Gastrocnemius medialis (tissue), 4 donors: ENCODE measurements around the gene CCR5. TPM values are rescaled to one million over a fixed set of nuclear protein-coding genes. Genes with fewer than 3 reads are reported as not detected.

ENCODE experiments used
- ATAC-seq, 2 donors: fragments of 150-250 bp; one replicate each; pipeline ENCODE4 v1.9.1; 2016
- DNase-seq, 2 donors: peaks; one replicate each; pipeline ENCODE4 v3.0.0-alpha.2; 2019
- H3K27ac ChIP-seq, 4 donors: fragments of 200-600 bp; sonication (generic); 1 replicate in 1 of 4; 2 replicates in 3 of 4; pipeline ENCODE4 v1.5.1; 2016 to 2018; ENCODE audit warnings: mild to moderate bottlenecking in 2 of 4, moderate library complexity in 1 of 4
- H3K27me3 ChIP-seq, 3 donors: fragments of 200-600 bp; sonication (generic) in 2 of 3; 1 replicate in 1 of 3; 2 replicates in 2 of 3; pipeline versions ENCODE4 v1.5.1 to v1.6.0; 2016 to 2019; ENCODE audit warnings: mild to moderate bottlenecking in 1 of 3, moderate library complexity in 1 of 3
- H3K36me3 ChIP-seq, 2 donors: fragments of 200-600 bp; sonication (generic) in 1 of 2; one replicate each; pipeline ENCODE4 v1.5.1; 2017 to 2018
- H3K4me1 ChIP-seq, 2 donors: fragments of 200-600 bp; sonication (generic) in 1 of 2; one replicate each; pipeline ENCODE4 v1.5.1; 2016 to 2017; ENCODE audit warnings: mild to moderate bottlenecking in 2 of 2
- H3K4me3 ChIP-seq, 4 donors: fragments of 200-600 bp; sonication (generic) in 3 of 4; 1 replicate in 1 of 4; 2 replicates in 3 of 4; pipeline ENCODE4 v1.5.1; 2016 to 2019; ENCODE audit warnings: mild to moderate bottlenecking in 2 of 4
- H3K9me3 ChIP-seq, 3 donors: fragments of 200-600 bp; sonication (generic) in 2 of 3; 1 replicate in 1 of 3; 2 replicates in 2 of 3; pipeline ENCODE4 v1.5.1; 2016 to 2019
- CTCF ChIP-seq, 5 experiments: fragments of 450-650 bp in 3 of 5; fragments of 200-600 bp in 2 of 5; sonication (generic) in 2 of 5; IDR thresholded peaks in 4 of 5; conservative IDR thresholded peaks in 1 of 5; 1 replicate in 4 of 5; 2 replicates in 1 of 5; pipeline ENCODE4 v1.5.1; 2016 to 2019; ENCODE audit warnings: antibody characterized with exemption in 5 of 5, mild to moderate bottlenecking in 3 of 5, moderate library complexity in 3 of 5
- POLR2A ChIP-seq, 2 donors: fragments of 450-650 bp; IDR thresholded peaks; one replicate each; pipeline ENCODE4 v1.6.1; 2017; ENCODE audit warnings: antibody characterized with exemption in 2 of 2, mild to moderate bottlenecking in 2 of 2, moderate library complexity in 2 of 2
- in situ Hi-C, 4 donors: fragments of 200-750 bp; cut with MboI; loops; one replicate each; pipeline versions ENCODE4 v1.15.0 to v1.8.0; 2017; ENCODE audit warnings: low sequenced_read_pairs in 4 of 4
- intact Hi-C: fragments of 100-400 bp; cut with DNase I; formaldehyde crosslinking; loops from one replicate; pipeline ENCODE4 v1.15.1; 2023; ENCODE audit warnings: low total_unique reads
- total RNA-seq, 4 donors: library from RNA; depleted of rRNA; stranded (reverse); fragments of >200 nt; gene quantifications; one replicate each; pipeline versions ENCODE4 v1.1.0 to v1.2.3, GENCODE V29; 2016

Gene CCR5
- total RNA-seq, 4 donors from 2014 or later = 0.07 to 0.20 (median 0.10) TPM; not detected in 1

- no peak for ATAC-seq
- Histone ChIP-seq H3K4me3 (no peak overlapping the region), H3K27ac (peak overlapping the region in 3 of 4 donors; percentile 12 to 30 (median 15)), H3K36me3 (no peaks in the 10 kb centered on the region), H3K9me3 (no peaks in the 10 kb centered on the region), H3K27me3 (no peaks in the 10 kb centered on the region), H3K4me1 (peaks cover 12 to 36% of the 10 kb centered on the region in 2 donors)
- in situ Hi-C loops (no loop called here), intact Hi-C loops (no loop called here)
- TF ChIP-seq POLR2A (IDR thresholded peaks at IDR 0.05) (no peak), CTCF (IDR thresholded peaks at IDR 0.05 in 4 of 5, conservative IDR thresholded peaks at IDR 0.05 in 1 of 5) (no peak)
- DNase-seq = no peak
Measured at GRCh38 chr3:46412786-46413298, 42.1 kb downstream of the CCR5 start.

GRCh38 chr3:46413951-46414350 lies 43.2 kb downstream of the CCR5 start:
- TF ChIP-seq POLR2A (IDR thresholded peaks at IDR 0.05) (no peak), CTCF (IDR thresholded peaks at IDR 0.05 in 4 of 5, conservative IDR thresholded peaks at IDR 0.05 in 1 of 5) (no peak)
- Histone ChIP-seq H3K27me3 (no peaks in the 10 kb centered on the region), H3K9me3 (no peaks in the 10 kb centered on the region), H3K27ac (no peak overlapping the region), H3K4me1 (peaks cover 8 to 27% of the 10 kb centered on the region in 2 donors), H3K4me3 (no peak overlapping the region), H3K36me3 (no peaks in the 10 kb centered on the region)
- ATAC-seq (no peak), DNase-seq (no peak)
- in situ Hi-C loops (no loop called here), intact Hi-C loops (no loop called here)

GRCh38 chr3:46414739-46415138 lies 44.0 kb downstream of the CCR5 start:
- Histone ChIP-seq H3K4me3 (no peak overlapping the region), H3K27me3 (no peaks in the 10 kb centered on the region), H3K27ac (no peak overlapping the region), H3K4me1 (peaks cover 8 to 27% of the 10 kb centered on the region in 2 donors), H3K36me3 (no peaks in the 10 kb centered on the region), H3K9me3 (no peaks in the 10 kb centered on the region)
- no peak for DNase-seq
- no peak for ATAC-seq
- intact Hi-C loops (no loop called here), in situ Hi-C loops (no loop called here)
- TF ChIP-seq POLR2A (IDR thresholded peaks at IDR 0.05) (no peak), CTCF (IDR thresholded peaks at IDR 0.05 in 4 of 5, conservative IDR thresholded peaks at IDR 0.05 in 1 of 5) (no peak)

- ATAC-seq (no peak), DNase-seq (no peak)
- in situ Hi-C loops = no loop called here
- Histone ChIP-seq H3K27ac (no peak overlapping the region), H3K27me3 (no peaks in the 10 kb centered on the region), H3K4me1 (peaks cover 8 to 27% of the 10 kb centered on the region in 2 donors), H3K4me3 (no peak overlapping the region), H3K36me3 (no peaks in the 10 kb centered on the region), H3K9me3 (no peaks in the 10 kb centered on the region)
- no peak for TF ChIP-seq CTCF (IDR thresholded peaks at IDR 0.05 in 4 of 5, conservative IDR thresholded peaks at IDR 0.05 in 1 of 5)
- TF ChIP-seq POLR2A (IDR thresholded peaks at IDR 0.05) = no peak
- intact Hi-C loops = no loop called here
Measured at GRCh38 chr3:46416125-46416810, 45.5 kb downstream of the CCR5 start.
